Left ventricle myocardium inferior (tissue), 1 donor: ENCODE results near the gene DGKE. TPM values are rescaled to one million over a fixed set of nuclear protein-coding genes. Genes with fewer than 3 reads are reported as not detected.

Source experiments
- DNase-seq: peaks from one replicate; pipeline ENCODE4 v3.0.0-alpha.2; 2020
- H3K27ac ChIP-seq: fragments of 200-600 bp; replicated peaks from 2 replicates; pipeline ENCODE4 v1.8.0; 2021
- H3K27me3 ChIP-seq: fragments of 200-600 bp; 2 replicates; pipeline ENCODE4 v1.8.0; 2021; ENCODE audit warnings: low read depth
- H3K36me3 ChIP-seq: fragments of 200-600 bp; 2 replicates; pipeline ENCODE4 v1.8.0; 2021
- H3K4me1 ChIP-seq: fragments of 200-600 bp; 2 replicates; pipeline ENCODE4 v1.8.0; 2021
- H3K4me3 ChIP-seq: fragments of 200-600 bp; 2 replicates; pipeline ENCODE4 v1.8.0; 2021; ENCODE audit warnings: mild to moderate bottlenecking, moderate library complexity
- H3K9me3 ChIP-seq: fragments of 200-600 bp; replicated peaks from 2 replicates; pipeline ENCODE4 v1.8.0; 2021
- CTCF ChIP-seq: fragments of 200-600 bp; IDR thresholded peaks from 2 replicates; pipeline ENCODE4 v1.8.0; 2021; ENCODE audit warnings: antibody characterized with exemption, mild to moderate bottlenecking, borderline replicate concordance
- intact Hi-C: fragments of 100-400 bp; cut with micrococcal nuclease; formaldehyde crosslinking; loops from one replicate; pipeline ENCODE4 v1.11.0; 2022
- long read RNA-seq: library from polyadenylated mRNA; unstranded; transcript quantifications from one replicate; pipeline ENCODE4 v2.0.0, GENCODE V29; 2021
- total RNA-seq: library from RNA; stranded (reverse); fragmentation: NEBNext Ultra II Directional; extraction: Animal tissue kit (Norgen Biotek cat#: 25700); gene quantifications from one replicate; pipeline ENCODE4 v1.2.1, GENCODE V29; 2021
- donor health status: DM: no; HTN: yes; CAD: no; lungs with severe emphysema.

Gene DGKE
- 4.2 TPM for total RNA-seq
- long read RNA-seq, full-length matches to known transcripts: 1 of 2 reads
- long read RNA-seq, partial matches to known transcripts: 0 of 2 reads
- long read RNA-seq, other reads (novel, unspliced or antisense): 1 of 2 reads

- Histone ChIP-seq H3K27ac (peak within 1 kb of the TSS; percentile 86), H3K4me3 (peak within 1 kb of the TSS; percentile 83), H3K4me1 (peaks cover 58% of the 10 kb centered on the region), H3K36me3 (no peaks in the 10 kb centered on the region), H3K9me3 (no peaks in the 10 kb centered on the region), H3K27me3 (no peaks in the 10 kb centered on the region)
- intact Hi-C loops: no loop called here
- no peak for TF ChIP-seq CTCF
- DNase-seq: peak; percentile 98
Observed at GRCh38 chr17:56833809-56834379, at the start of gene DGKE, which contains the start of gene C17orf67. TSS of gene DGKE (plus strand) at chr17:56834151. CDS start at chr17:56834796, 645 bp downstream. TSS of gene C17orf67 (minus strand) at chr17:56833920. CDS start at chr17:56815810, 18,110 bp downstream.

GRCh38 chr17:56785405-56785804 is 48.5 kb upstream of the DGKE start:
- H3K27ac ChIP-seq: no peak overlapping the region
- intact Hi-C loops: no loop called here
- peaks cover 18% of the 10 kb centered on the region for H3K27me3 ChIP-seq
- DNase-seq: no peak
- H3K4me3 ChIP-seq: no peak overlapping the region
- H3K36me3 ChIP-seq: no peaks in the 10 kb centered on the region
- no peak for TF ChIP-seq CTCF
- no peaks in the 10 kb centered on the region for H3K9me3 ChIP-seq
- peaks cover 2% of the 10 kb centered on the region for H3K4me1 ChIP-seq

- Histone ChIP-seq H3K4me1 (no peaks in the 10 kb centered on the region), H3K36me3 (no peaks in the 10 kb centered on the region), H3K27me3 (peaks cover 10% of the 10 kb centered on the region), H3K4me3 (no peak overlapping the region), H3K27ac (no peak overlapping the region), H3K9me3 (no peaks in the 10 kb centered on the region)
- no peak for TF ChIP-seq CTCF
- intact Hi-C loops: no loop called here
- DNase-seq: no peak
Observed at GRCh38 chr17:56785997-56786680, 47.8 kb upstream of the DGKE start.

GRCh38 chr17:56786989-56787482 is 46.9 kb upstream of the DGKE start:
- TF ChIP-seq CTCF: no peak
- DNase-seq: no peak
- intact Hi-C loops: no loop called here
- H3K36me3 ChIP-seq: no peaks in the 10 kb centered on the region
- no peak overlapping the region for H3K27ac ChIP-seq
- H3K27me3 ChIP-seq: peaks cover 1% of the 10 kb centered on the region
- no peaks in the 10 kb centered on the region for H3K9me3 ChIP-seq
- H3K4me3 ChIP-seq: no peak overlapping the region
- H3K4me1 ChIP-seq: no peaks in the 10 kb centered on the region

- H3K36me3 ChIP-seq: no peaks in the 10 kb centered on the region
- intact Hi-C loops: no loop called here
- H3K27ac ChIP-seq: no peak overlapping the region
- H3K4me3 ChIP-seq: no peak overlapping the region
- no peak for TF ChIP-seq CTCF
- DNase-seq: no peak
- H3K9me3 ChIP-seq: no peaks in the 10 kb centered on the region
- H3K27me3 ChIP-seq: no peaks in the 10 kb centered on the region
- H3K4me1 ChIP-seq: no peaks in the 10 kb centered on the region
Observed at GRCh38 chr17:56792267-56792666, 41.7 kb upstream of the DGKE start.
